CD4-positive, alpha-beta T cell (primary cell): ENCODE data around the gene GPC6. TPM values are rescaled to one million over a fixed set of nuclear protein-coding genes. Genes with fewer than 3 reads are reported as not detected.

ENCODE experiments used
- ATAC-seq: fragments of 200-7000 bp; cut with Tn5 transposase; one replicate; pipeline ENCODE4 v1.10.0; 2022; ENCODE audit warnings: mild to moderate bottlenecking; ENCODE audit not compliant: poor library complexity
- CTCF ChIA-PET: fragments of 350-600 bp; sonication (Branson Sonifier 250); formaldehyde crosslinking; loops from one replicate; lab custom pipeline; 2021; ENCODE audit warnings: antibody characterized with exemption, inconsistent platforms; lab: Charles Lee
- POLR2A ChIA-PET: fragments of 350-600 bp; sonication (Branson Sonifier 250); formaldehyde crosslinking; loops from one replicate; lab custom pipeline; 2021; ENCODE audit warnings: antibody characterized with exemption, inconsistent platforms; lab: Charles Lee
- DNase-seq, 14 experiments: peaks; one replicate each; pipeline ENCODE4 v3.0.0-alpha.2; 2013 to 2020; ENCODE audit warnings: mixed read lengths in 2 of 14
- H3K27ac ChIP-seq, 2 donors: one replicate each; pipeline versions ENCODE4 v1.5.1 to v1.7.0; 2013; ENCODE audit warnings: low read length in 2 of 2, low read depth in 1 of 2, mild to moderate bottlenecking in 1 of 2
- H3K27me3 ChIP-seq, 2 experiments: 1 replicate in 1 of 2; 2 replicates in 1 of 2; pipeline versions ENCODE4 v1.6.1 to v1.7.0; 2013; ENCODE audit warnings: low read length in 2 of 2, control low read depth in 1 of 2, mild to moderate bottlenecking in 1 of 2, moderate library complexity in 1 of 2; ENCODE audit not compliant: insufficient read depth in 2 of 2, control insufficient read depth in 1 of 2
- H3K36me3 ChIP-seq: one replicate; pipeline ENCODE4 v1.6.1; 2013; ENCODE audit warnings: low read length, control low read depth; ENCODE audit not compliant: insufficient read depth
- H3K4me1 ChIP-seq: one replicate; pipeline ENCODE4 v1.6.1; 2013; ENCODE audit warnings: low read length, control low read depth; ENCODE audit not compliant: insufficient read depth
- H3K4me3 ChIP-seq: one replicate; pipeline ENCODE4 v1.5.1; 2013; ENCODE audit warnings: mild to moderate bottlenecking, low read length, moderate library complexity
- H3K9me3 ChIP-seq, 2 experiments: 1 replicate in 1 of 2; 2 replicates in 1 of 2; pipeline versions ENCODE4 v1.6.1 to v1.7.0; 2013; ENCODE audit warnings: low read length in 2 of 2, mild to moderate bottlenecking in 2 of 2, control low read depth in 1 of 2, moderate library complexity in 1 of 2; ENCODE audit not compliant: control insufficient read depth in 1 of 2, insufficient read depth in 1 of 2
- H3K27ac Mint-ChIP-seq: one replicate; pipeline ENCODE4 v1.8.0; 2020; ENCODE audit warnings: mixed read lengths
- H3K27me3 Mint-ChIP-seq: one replicate; pipeline ENCODE4 v1.8.0; 2021; ENCODE audit warnings: mixed read lengths
- H3K36me3 Mint-ChIP-seq: one replicate; pipeline ENCODE4 v1.8.0; 2021; ENCODE audit warnings: low read depth, mixed read lengths
- H3K4me1 Mint-ChIP-seq: one replicate; pipeline ENCODE4 v1.8.0; 2021; ENCODE audit warnings: low read depth, mixed read lengths
- H3K4me3 Mint-ChIP-seq: one replicate; pipeline ENCODE4 v1.8.0; 2020; ENCODE audit warnings: mild to moderate bottlenecking, mixed read lengths
- H3K9me3 Mint-ChIP-seq: one replicate; pipeline ENCODE4 v1.8.0; 2020; ENCODE audit warnings: mixed read lengths
- intact Hi-C, 2 experiments: fragments of 100-400 bp; cut with DNase I in 1 of 2; cut with micrococcal nuclease in 1 of 2; formaldehyde crosslinking; loops; one replicate each; pipeline versions ENCODE4 v1.15.1 to v1.9.0; 2023 to 2025; cut with DNase I, micrococcal nuclease
- total RNA-seq, 174 experiments: library from RNA in 2 of 174; stranded (reverse) in 2 of 174; gene quantifications; one replicate each; pipeline ENCODE4 v1.2.3 and lab custom pipeline; 2021 to 2026
- TF ChIP-seq, protein P1 (sequence below): fragments of 200-600 bp; IDR thresholded peaks from one replicate; pipeline ENCODE4 v1.8.0; 2022; ENCODE audit warnings: antibody characterized with exemption, mild to moderate bottlenecking

GPC6 gene
- total RNA-seq, 2 experiments from 2014 or later, result not detected

GRCh38 chr13:93227878-93228642 is 1.5 kb downstream of the GPC6 start:
- Mint-ChIP-seq H3K4me1 (no peaks in the 10 kb centered on the region), H3K9me3 (no peaks in the 10 kb centered on the region), H3K36me3 (no peaks in the 10 kb centered on the region), H3K27me3 (peaks cover 52% of the 10 kb centered on the region), H3K27ac (no peak overlapping the region), H3K4me3 (no peak overlapping the region)
- DNase-seq (no peak), ATAC-seq (no peak)
- Histone ChIP-seq H3K4me1 (no peaks in the 10 kb centered on the region), H3K27me3 (peaks cover 21 to 52% of the 10 kb centered on the region in 2 experiments), H3K27ac (no peak overlapping the region), H3K36me3 (no peaks in the 10 kb centered on the region), H3K4me3 (no peak overlapping the region), H3K9me3 (peaks cover 0 to 20% of the 10 kb centered on the region in 2 experiments)
- ChIA-PET CTCF (no interaction called here), POLR2A (no interaction called here)
- TF ChIP-seq, protein P1, sequence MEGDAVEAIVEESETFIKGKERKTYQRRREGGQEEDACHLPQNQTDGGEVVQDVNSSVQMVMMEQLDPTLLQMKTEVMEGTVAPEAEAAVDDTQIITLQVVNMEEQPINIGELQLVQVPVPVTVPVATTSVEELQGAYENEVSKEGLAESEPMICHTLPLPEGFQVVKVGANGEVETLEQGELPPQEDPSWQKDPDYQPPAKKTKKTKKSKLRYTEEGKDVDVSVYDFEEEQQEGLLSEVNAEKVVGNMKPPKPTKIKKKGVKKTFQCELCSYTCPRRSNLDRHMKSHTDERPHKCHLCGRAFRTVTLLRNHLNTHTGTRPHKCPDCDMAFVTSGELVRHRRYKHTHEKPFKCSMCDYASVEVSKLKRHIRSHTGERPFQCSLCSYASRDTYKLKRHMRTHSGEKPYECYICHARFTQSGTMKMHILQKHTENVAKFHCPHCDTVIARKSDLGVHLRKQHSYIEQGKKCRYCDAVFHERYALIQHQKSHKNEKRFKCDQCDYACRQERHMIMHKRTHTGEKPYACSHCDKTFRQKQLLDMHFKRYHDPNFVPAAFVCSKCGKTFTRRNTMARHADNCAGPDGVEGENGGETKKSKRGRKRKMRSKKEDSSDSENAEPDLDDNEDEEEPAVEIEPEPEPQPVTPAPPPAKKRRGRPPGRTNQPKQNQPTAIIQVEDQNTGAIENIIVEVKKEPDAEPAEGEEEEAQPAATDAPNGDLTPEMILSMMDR, result no peak
- intact Hi-C loops, result no loop called here

DNA sequence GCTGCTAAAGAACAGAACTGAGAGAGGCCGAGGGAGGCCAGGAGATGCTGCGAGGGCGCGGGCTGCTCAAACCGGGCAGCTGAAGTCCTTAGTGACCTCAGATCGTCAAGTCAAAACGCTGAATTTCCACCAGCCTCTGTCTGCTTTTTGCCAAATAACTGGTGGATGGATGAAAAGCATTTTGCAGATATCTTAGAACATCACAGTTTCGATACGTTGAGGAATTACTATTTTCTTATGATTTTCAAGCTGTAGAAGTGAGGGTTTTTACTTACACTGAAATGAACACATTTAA is 2.0 kb downstream of the GPC6 start:
- Histone ChIP-seq H3K27ac (no peak overlapping the region), H3K4me1 (no peaks in the 10 kb centered on the region), H3K4me3 (no peak overlapping the region), H3K27me3 (peaks cover 21 to 52% of the 10 kb centered on the region in 2 experiments), H3K36me3 (no peaks in the 10 kb centered on the region), H3K9me3 (peaks cover 0 to 20% of the 10 kb centered on the region in 2 experiments)
- H3K27me3 Mint-ChIP-seq, result peaks cover 52% of the 10 kb centered on the region
- no peaks in the 10 kb centered on the region for H3K4me1 Mint-ChIP-seq
- intact Hi-C loops, result no loop called here
- TF ChIP-seq, protein P1, result no peak
- no peak for DNase-seq
- H3K36me3 Mint-ChIP-seq, result no peaks in the 10 kb centered on the region
- POLR2A ChIA-PET, result no interaction called here
- no peak overlapping the region for H3K4me3 Mint-ChIP-seq
- no peaks in the 10 kb centered on the region for H3K9me3 Mint-ChIP-seq
- ATAC-seq, result no peak
- CTCF ChIA-PET, result no interaction called here
- no peak overlapping the region for H3K27ac Mint-ChIP-seq

GRCh38 chr13:93230261-93230855 is 3.8 kb downstream of the GPC6 start:
- peaks cover 0 to 20% of the 10 kb centered on the region in 2 experiments for H3K9me3 ChIP-seq
- H3K27ac ChIP-seq, result no peak overlapping the region
- Mint-ChIP-seq H3K4me3 (no peak overlapping the region), H3K4me1 (no peaks in the 10 kb centered on the region), H3K27me3 (peaks cover 46% of the 10 kb centered on the region), H3K27ac (no peak overlapping the region), H3K36me3 (no peaks in the 10 kb centered on the region), H3K9me3 (no peaks in the 10 kb centered on the region)
- no peak for DNase-seq
- no peaks in the 10 kb centered on the region for H3K4me1 ChIP-seq
- H3K4me3 ChIP-seq, result no peak overlapping the region
- ChIA-PET CTCF (no interaction called here), POLR2A (no interaction called here)
- peaks cover 21 to 52% of the 10 kb centered on the region in 2 experiments for H3K27me3 ChIP-seq
- no peak for ATAC-seq
- intact Hi-C loops, result no loop called here
- no peaks in the 10 kb centered on the region for H3K36me3 ChIP-seq
- TF ChIP-seq, protein P1, result no peak
